Thymus (tissue), 11 donors: ENCODE measurements around the gene BANK1. TPM values are rescaled to one million over a fixed set of nuclear protein-coding genes. Genes with fewer than 3 reads are reported as not detected.

Experiments
- DNase-seq, 9 donors: peaks; one replicate each; pipeline ENCODE4 v3.0.0-alpha.2; 2013; ENCODE audit warnings: low spot score in 9 of 9, low read depth in 6 of 9, missing footprints in 1 of 9
- H3K27ac ChIP-seq, 2 donors: one replicate each; pipeline ENCODE4 v1.5.1; 2013; ENCODE audit warnings: control low read depth in 1 of 2, low read depth in 1 of 2, low read length in 1 of 2, mild to moderate bottlenecking in 1 of 2, moderate library complexity in 1 of 2
- H3K27me3 ChIP-seq, 2 donors: one replicate each; pipeline ENCODE4 v1.5.1; 2013; ENCODE audit warnings: low read length in 1 of 2; ENCODE audit not compliant: control insufficient read depth in 2 of 2, insufficient read depth in 1 of 2
- H3K36me3 ChIP-seq, 2 donors: one replicate each; pipeline ENCODE4 v1.5.1; 2013; ENCODE audit warnings: low read length in 1 of 2, mild to moderate bottlenecking in 1 of 2, moderate library complexity in 1 of 2; ENCODE audit not compliant: control insufficient read depth in 2 of 2, insufficient read depth in 2 of 2
- H3K4me1 ChIP-seq, 2 donors: one replicate each; pipeline ENCODE4 v1.5.1; 2013; ENCODE audit warnings: low read length in 2 of 2; ENCODE audit not compliant: control insufficient read depth in 2 of 2, insufficient read depth in 2 of 2
- H3K4me3 ChIP-seq, 2 donors: one replicate each; pipeline ENCODE4 v1.5.1; 2013; ENCODE audit warnings: low read length in 2 of 2, control low read depth in 1 of 2, mild to moderate bottlenecking in 1 of 2
- H3K9me3 ChIP-seq, 2 donors: one replicate each; pipeline ENCODE4 v1.5.1; 2013; ENCODE audit warnings: low read length in 1 of 2, mild to moderate bottlenecking in 1 of 2; ENCODE audit not compliant: control insufficient read depth in 2 of 2, insufficient read depth in 1 of 2
- WGBS: extraction: QIAGEN DNeasy Blood & Tissue Kit; methylation state at CpG from one replicate; pipeline ENCODE4 v1.1.7; 2013; 5-methylcytosine and 5-hydroxymethylcytosine counted together
- polyA plus RNA-seq: library from polyadenylated mRNA; stranded (reverse); fragments of 200-250 nt; gene quantifications from one replicate; pipeline ENCODE4 v1.2.3, GENCODE V29; 2013
- total RNA-seq: library from RNA; stranded (reverse); fragments of 120-200 nt; gene quantifications from one replicate; pipeline ENCODE4 v1.2.4, GENCODE V29; 2013
- donor health status: healthy.

The BANK1 gene
- total and polyA plus RNA-seq, 2 donors: 1.7 to 10.9 TPM

GRCh38 chr4:101831816-101832215 lies 41.3 kb downstream of the BANK1 start:
- Histone ChIP-seq H3K27ac (no peak overlapping the region), H3K9me3 (peaks cover 0 to 2% of the 10 kb centered on the region in 2 donors), H3K4me3 (no peak overlapping the region), H3K27me3 (no peaks in the 10 kb centered on the region), H3K36me3 (no peaks in the 10 kb centered on the region), H3K4me1 (no peaks in the 10 kb centered on the region)
- DNase-seq: no peak

DNA sequence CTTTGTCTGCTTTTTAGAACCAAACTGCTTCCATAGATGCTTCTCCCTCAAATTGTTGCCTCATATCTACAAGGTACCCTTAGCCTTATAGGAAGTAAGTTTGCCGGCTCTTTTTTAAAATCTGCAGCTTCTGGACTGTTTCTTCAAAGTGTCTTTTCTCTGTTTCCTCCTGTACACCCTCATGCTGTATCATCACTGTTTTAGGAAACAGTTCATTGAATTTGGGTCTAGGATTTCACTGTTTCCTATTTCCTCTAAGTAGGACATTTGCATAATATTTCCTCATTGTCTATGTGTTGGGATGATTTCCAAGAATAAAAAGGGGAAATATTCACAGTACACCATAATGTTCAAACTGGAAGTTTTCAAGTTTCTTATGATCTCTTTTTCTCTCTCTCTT lies 43.0 kb downstream of the BANK1 start:
- no peak overlapping the region for H3K27ac ChIP-seq
- WGBS: 84% methylated on average over 1 of the region's 1 CpG
- H3K36me3 ChIP-seq: no peaks in the 10 kb centered on the region
- DNase-seq: no peak
- no peaks in the 10 kb centered on the region for H3K4me1 ChIP-seq
- peaks cover 0 to 2% of the 10 kb centered on the region in 2 donors for H3K9me3 ChIP-seq
- H3K4me3 ChIP-seq: no peak overlapping the region
- H3K27me3 ChIP-seq: no peaks in the 10 kb centered on the region

GRCh38 chr4:101835121-101835904 lies 44.8 kb downstream of the BANK1 start:
- Histone ChIP-seq H3K9me3 (no peaks in the 10 kb centered on the region), H3K27me3 (no peaks in the 10 kb centered on the region), H3K4me1 (no peaks in the 10 kb centered on the region), H3K4me3 (no peak overlapping the region), H3K36me3 (no peaks in the 10 kb centered on the region), H3K27ac (no peak overlapping the region)
- 92% methylated on average over 2 of the region's 2 CpGs for WGBS
- DNase-seq: no peak

DNA sequence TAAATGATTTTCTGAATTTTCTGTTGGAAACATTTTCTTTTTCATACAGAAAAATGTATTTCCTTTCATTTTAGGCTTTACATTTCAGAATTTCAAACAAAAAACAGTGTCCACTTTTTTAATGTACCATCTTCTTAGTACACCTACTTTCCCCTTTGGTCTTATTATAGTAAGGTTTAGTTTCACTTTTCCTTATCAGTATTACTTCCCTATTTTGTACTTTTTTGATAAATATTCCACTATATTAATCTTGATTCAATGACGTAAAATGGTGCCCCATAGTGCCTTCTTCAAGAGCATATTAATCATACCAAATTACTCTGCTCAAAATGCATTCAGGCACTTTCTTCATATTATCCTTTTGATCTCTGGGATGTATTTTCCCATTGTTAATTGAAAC lies 52.5 kb downstream of the BANK1 start:
- H3K4me3 ChIP-seq: no peak overlapping the region
- no peaks in the 10 kb centered on the region for H3K27me3 ChIP-seq
- DNase-seq: no peak
- WGBS: 69% methylated on average over 1 of the region's 1 CpG
- peaks cover 0 to 4% of the 10 kb centered on the region in 2 donors for H3K9me3 ChIP-seq
- H3K36me3 ChIP-seq: no peaks in the 10 kb centered on the region
- H3K27ac ChIP-seq: no peak overlapping the region
- no peaks in the 10 kb centered on the region for H3K4me1 ChIP-seq

DNA sequence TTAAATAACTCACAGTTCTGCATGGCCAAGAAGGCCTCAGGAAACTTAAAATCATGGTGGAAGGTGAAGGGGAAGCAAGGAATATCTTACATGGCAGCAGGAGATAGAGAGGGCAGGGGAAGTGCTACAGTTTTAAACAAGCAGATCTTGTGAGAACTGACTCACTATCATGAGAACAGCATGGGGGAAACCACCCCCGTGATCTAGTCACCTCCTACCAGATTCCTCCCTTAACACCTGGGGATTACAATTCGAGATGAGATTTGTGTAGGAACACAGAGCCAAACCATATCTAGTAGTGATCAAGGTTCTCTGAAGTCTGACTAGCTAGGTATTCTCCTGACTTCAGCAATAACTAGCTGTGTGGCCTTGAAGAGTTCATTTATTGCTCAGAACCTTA lies 56.0 kb downstream of the BANK1 start:
- Histone ChIP-seq H3K4me1 (no peaks in the 10 kb centered on the region), H3K36me3 (no peaks in the 10 kb centered on the region), H3K4me3 (no peak overlapping the region), H3K9me3 (peaks cover 0 to 4% of the 10 kb centered on the region in 2 donors), H3K27me3 (no peaks in the 10 kb centered on the region), H3K27ac (no peak overlapping the region)
- 96% methylated on average over 2 of the region's 2 CpGs for WGBS
- DNase-seq: no peak

- Histone ChIP-seq H3K4me3 (no peak overlapping the region), H3K4me1 (no peaks in the 10 kb centered on the region), H3K9me3 (peaks cover 0 to 4% of the 10 kb centered on the region in 2 donors), H3K36me3 (no peaks in the 10 kb centered on the region), H3K27me3 (no peaks in the 10 kb centered on the region), H3K27ac (no peak overlapping the region)
- 67% methylated on average over 2 of the region's 2 CpGs for WGBS
- DNase-seq: no peak
Measured at GRCh38 chr4:101850698-101851097, 60.2 kb downstream of the BANK1 start.

DNA sequence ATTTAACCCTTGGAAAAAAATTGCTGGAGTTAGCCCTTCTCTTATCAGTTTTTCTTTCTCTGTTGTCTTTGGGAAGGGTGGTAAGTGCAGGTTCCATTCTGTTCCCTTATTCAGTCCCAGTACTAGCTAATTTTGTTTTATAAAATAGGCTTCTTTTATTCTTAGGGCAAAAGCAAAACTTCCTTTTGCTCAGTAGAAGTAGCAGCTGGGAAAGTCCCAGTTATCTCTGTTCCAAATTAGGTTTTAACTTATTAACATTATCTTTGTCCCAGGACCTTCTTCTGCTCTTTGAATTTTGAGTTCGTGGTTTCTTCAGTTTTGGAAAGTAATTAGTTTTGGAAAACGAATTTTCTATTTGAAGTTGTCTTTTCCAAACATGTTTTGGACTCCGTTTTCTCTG lies 61.1 kb downstream of the BANK1 start:
- Histone ChIP-seq H3K36me3 (no peaks in the 10 kb centered on the region), H3K27ac (no peak overlapping the region), H3K9me3 (peaks cover 0 to 4% of the 10 kb centered on the region in 2 donors), H3K4me3 (no peak overlapping the region), H3K4me1 (no peaks in the 10 kb centered on the region), H3K27me3 (no peaks in the 10 kb centered on the region)
- no peak for DNase-seq
- WGBS: 90% methylated on average over 3 of the region's 3 CpGs

- Histone ChIP-seq H3K4me1 (no peaks in the 10 kb centered on the region), H3K9me3 (peaks cover 0 to under 1% of the 10 kb centered on the region in 2 donors), H3K4me3 (no peak overlapping the region), H3K27ac (no peak overlapping the region), H3K27me3 (no peaks in the 10 kb centered on the region), H3K36me3 (no peaks in the 10 kb centered on the region)
- no peak for DNase-seq
- 80% methylated on average over 1 of the region's 1 CpG for WGBS
Measured at GRCh38 chr4:101853028-101853427, 62.5 kb downstream of the BANK1 start.

- Histone ChIP-seq H3K27me3 (no peaks in the 10 kb centered on the region), H3K27ac (no peak overlapping the region), H3K4me1 (no peaks in the 10 kb centered on the region), H3K4me3 (no peak overlapping the region), H3K36me3 (no peaks in the 10 kb centered on the region), H3K9me3 (no peaks in the 10 kb centered on the region)
- 95% methylated on average over 7 of the region's 7 CpGs for WGBS
- no peak for DNase-seq
Measured at GRCh38 chr4:101853691-101854090, 63.2 kb downstream of the BANK1 start.
